OCI-LY7 (cell line): ENCODE measurements around the gene PIGO.

Source experiments
- EZH2phosphoT487 ChIP-seq: fragments of 200-600 bp; sonication (generic); IDR thresholded peaks from 2 replicates; pipeline ENCODE4 v1.6.1; 2018; ENCODE audit warnings: low read depth, borderline replicate concordance, mild to moderate bottlenecking, mixed run types, antibody characterized with exemption, low read length, moderate library complexity, mixed read lengths
- TF ChIP-seq, protein P1 (sequence below): fragments of 200-600 bp; sonication (generic); conservative IDR thresholded peaks from 2 replicates; pipeline ENCODE4 v1.5.1; 2014; ENCODE audit warnings: mild to moderate bottlenecking, antibody characterized with exemption, low read length, moderate library complexity, mixed read lengths

- TF ChIP-seq, protein P1, sequence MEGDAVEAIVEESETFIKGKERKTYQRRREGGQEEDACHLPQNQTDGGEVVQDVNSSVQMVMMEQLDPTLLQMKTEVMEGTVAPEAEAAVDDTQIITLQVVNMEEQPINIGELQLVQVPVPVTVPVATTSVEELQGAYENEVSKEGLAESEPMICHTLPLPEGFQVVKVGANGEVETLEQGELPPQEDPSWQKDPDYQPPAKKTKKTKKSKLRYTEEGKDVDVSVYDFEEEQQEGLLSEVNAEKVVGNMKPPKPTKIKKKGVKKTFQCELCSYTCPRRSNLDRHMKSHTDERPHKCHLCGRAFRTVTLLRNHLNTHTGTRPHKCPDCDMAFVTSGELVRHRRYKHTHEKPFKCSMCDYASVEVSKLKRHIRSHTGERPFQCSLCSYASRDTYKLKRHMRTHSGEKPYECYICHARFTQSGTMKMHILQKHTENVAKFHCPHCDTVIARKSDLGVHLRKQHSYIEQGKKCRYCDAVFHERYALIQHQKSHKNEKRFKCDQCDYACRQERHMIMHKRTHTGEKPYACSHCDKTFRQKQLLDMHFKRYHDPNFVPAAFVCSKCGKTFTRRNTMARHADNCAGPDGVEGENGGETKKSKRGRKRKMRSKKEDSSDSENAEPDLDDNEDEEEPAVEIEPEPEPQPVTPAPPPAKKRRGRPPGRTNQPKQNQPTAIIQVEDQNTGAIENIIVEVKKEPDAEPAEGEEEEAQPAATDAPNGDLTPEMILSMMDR, result no peak
- TF ChIP-seq EZH2phosphoT487, result no peak
These were observed 11.2 kb upstream of the PIGO start for GRCh38 chr9:35107297-35108290.
